Suppressor macrophage (primary cell): ENCODE results near the gene BACE1.

Experiments
- DNase-seq, 4 experiments: peaks; one replicate each; pipeline ENCODE4 v3.0.0-alpha.2; 2020 to 2022

BACE1 gene

GRCh38 chr11:117309310-117309709 is 6.7 kb downstream of the BACE1 start:
- no peak for DNase-seq

GRCh38 chr11:117305145-117305544 is 10.9 kb downstream of the BACE1 start:
- DNase-seq: no peak

- peak in 2 of 4 experiments; percentile 45 to 47 for DNase-seq
Observed at GRCh38 chr11:117303646-117304315, 12.3 kb downstream of the BACE1 start.

DNA sequence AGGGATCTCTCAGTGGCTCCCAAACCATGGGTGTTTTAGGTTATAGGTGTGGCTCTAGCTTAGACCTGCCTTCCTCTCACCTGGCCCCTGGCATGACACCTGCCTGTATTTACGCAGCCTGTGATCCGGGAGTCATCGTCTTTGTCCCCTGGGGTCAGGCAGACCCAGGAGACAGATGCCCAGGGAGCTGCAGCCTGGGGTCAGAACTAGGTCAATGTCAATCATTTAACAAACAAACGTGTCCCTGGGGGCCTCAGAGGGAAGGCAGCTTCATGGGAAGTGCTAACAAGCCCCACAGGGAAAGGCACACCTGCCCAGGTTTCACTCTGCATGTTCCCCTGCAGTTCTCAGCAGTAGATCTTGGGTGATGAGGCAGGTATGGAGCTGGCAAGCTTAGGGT is 13.0 kb downstream of the BACE1 start:
- no peak for DNase-seq

DNA sequence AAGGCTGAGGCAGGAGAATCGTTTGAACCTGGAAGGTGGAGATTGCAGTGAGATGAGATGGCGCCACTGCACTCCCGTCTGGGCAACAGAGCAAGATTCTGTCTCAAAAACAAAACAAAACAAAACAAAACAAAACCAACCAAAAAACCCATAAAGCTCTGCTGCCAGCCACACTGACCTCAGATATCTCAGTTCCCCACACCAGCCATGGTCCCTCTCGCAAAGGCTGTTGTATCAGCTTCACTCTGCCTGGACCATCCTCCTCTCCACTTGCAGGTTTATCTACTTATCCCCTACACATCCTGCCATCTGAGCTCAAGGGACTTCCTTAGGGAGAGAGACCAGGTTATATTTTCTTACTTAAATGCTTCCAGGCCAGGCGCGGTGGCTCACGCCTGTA is 13.8 kb downstream of the BACE1 start:
- no peak for DNase-seq

DNA sequence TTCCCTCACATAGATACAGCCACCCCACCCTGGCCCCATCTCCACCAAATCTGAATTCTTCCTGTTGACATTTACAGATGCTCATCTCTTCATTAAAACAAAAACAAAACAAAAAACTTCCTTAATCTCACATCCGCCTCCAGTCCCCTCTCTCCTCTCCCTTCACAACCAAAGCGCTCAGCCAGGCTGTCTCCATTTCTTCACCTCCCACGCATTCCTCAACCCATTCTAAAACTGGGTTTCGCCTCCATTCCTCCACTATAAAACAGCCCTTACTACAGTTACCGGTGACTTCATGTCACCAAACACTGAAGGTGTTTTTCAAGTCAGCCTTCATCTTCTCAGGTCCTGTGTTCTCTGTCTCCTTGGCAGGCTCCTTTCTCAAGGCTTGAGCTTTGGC is 15.3 kb downstream of the BACE1 start:
- peak in 1 of 4 experiments; percentile 12 for DNase-seq

- DNase-seq: no peak
Observed at GRCh38 chr11:117300283-117300663, 15.8 kb downstream of the BACE1 start.

DNA sequence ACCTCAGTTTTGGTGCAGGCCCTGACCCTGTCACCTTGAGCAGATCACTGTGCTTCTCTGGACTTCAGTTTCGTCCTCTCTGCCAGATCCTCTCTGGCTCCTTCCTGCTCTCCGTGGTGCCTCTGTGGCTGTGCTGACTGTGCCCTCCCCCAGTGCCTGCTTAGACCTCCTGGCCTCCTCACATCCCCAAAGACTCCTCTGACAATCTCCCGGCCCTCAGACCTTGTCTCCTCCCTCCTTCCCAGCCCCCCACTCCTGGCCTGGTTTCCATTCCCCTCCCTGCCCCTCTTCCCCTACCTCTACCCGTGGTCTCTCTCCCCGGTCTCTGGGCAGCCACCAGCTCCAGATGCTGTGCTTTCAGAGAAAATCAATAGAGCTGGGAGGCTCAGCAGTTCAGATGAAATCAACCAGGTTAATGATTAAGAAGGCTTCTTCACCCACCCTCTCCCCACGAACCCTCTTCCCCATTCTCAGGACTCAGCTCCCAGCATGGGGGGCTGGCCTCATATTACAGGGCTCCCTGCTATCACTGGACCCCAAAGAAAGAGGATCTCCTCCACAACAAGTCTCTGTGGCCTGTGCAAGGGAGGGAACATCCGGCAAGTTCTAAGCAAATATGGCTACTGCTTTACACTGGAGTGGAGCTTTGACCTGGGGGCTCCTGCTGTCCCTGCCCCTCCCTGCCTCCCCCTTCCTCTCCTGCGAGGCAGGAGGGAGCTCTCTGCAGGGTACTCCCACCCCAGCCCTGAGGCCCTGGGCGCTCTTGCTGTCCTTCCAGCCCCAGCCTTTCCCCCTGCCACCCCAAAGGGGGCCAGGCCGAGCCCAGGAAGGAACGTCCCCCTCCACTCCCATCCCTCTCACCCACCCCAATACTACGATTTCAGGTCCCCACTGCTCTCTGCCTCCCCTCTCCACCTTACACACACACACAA is 16.4 kb downstream of the BACE1 start:
- DNase-seq: no peak

DNA sequence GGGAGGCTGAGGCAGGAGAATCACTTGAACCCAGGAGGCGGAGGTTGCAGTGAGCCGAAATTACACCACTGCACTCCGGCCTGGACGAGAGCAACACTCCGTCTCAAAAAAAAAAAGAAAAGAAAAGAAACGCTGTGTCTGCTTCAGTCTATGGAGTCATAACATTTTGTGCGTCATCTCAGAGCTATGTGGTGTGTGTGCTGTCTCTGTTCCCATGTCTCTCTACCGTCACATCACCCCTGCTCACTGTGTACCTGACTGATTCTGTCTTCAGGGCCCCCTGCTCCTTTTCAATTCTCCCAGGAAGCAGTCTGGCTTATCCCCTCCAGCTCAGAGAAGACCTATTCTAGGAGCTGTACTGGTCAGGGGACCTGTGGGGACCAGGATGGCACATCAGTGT is 17.9 kb downstream of the BACE1 start:
- no peak for DNase-seq

DNA sequence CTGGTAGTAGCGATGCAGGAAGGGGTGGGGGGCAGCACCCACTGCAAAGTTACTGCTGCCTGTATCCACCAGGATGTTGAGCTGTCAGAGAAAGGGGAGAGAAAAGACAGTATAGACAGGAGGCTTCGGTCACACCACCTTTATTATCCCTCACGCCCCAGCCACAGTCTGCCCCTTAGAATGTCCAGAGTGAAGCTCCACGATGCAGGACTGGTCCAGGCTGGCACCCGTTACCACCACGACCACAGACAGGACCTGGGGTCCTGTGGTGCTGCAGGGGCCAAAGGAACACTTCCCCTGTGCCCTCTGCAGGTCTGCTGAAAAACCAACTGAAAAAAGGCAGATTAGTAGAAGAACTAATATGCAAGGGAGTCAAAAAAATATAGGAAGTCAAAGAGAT is 19.2 kb downstream of the BACE1 start:
- DNase-seq: no peak

DNA sequence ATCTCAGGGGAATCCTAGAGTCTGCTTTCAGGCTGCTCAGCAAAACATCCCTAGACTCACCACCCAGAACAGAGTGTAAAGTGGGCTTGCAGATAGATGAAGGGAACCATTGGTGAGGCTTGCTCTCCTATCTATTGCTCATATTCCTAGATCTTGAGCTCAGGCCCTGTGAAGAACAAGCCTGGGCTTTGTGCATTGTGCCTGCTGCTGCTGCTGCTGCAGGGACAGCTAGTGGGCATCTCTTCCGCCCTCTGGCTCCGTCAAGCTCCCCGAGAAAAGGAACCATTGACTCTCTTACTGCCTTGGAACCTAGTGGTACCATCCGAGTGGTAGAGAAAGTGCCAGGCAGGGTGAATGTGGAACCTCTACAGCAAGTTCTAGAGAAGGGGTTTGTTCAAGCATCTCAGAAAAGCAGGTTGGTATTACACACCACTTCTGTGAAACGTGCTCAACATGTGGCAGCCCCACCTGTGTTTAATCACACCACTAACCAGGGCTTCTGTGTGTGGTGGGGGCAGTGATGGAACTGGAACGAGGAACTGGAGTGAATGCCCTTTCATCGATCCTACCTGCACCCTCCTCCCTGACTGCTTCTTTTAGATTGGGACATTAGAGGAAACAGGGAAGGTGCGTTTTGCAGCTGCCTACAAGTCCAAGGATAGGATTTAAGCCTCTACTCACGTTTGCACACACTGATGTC is 20.5 kb downstream of the BACE1 start:
- no peak for DNase-seq

DNA sequence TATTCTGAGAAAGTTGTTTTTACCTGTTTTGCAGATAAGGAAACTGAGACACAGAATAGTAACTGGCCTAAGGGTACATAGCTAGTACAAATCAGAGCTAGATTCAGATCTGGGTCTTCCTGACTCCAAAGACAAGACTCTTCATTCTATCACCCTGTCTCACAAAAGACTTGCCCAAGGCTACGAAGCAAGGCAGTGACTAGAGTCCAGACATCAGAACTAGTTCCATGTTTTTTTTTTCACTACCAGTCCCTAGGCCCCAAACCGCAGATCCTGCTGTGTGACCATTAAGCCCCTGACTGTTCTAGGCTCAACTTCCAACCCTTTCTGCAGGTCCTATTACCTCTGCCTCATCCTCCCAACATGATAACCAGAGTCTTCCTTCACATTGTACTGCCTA is 23.4 kb downstream of the BACE1 start:
- DNase-seq: no peak

DNA sequence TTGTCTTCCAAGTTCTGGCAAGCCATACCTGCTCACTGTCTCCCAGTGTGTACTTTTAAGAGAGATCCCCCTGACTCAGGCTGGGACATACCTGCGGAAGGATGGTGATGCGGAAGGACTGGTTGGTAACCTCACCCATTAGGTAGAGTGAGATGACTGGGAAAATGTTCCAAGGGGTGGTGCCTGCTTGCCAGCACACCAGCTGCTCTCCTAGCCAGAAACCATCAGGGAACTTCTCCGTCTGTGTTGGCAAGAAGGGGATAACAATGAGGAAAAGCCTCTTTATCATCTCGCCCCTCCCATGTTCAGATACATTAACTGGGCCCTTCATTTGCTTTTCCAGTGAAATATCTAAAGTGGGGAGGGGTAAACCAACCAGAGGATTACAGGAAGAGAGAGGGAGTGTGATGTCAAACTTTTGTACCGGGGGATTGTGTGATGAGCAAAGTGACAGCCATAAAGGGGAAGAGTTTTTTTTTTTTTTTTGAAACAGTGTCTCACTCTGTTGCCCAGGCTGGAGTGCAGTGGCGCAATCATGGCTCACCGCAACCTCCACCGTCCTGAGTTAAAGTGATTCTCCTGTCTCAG is 25.2 kb downstream of the BACE1 start, which contains the start of gene BACE1-AS:
Gene BACE1-AS, plus strand, starts transcription at position 538 of the 588 bp plus-strand sequence.
- DNase-seq: no peak

GRCh38 chr11:117289795-117290194 is 26.3 kb downstream of the BACE1 start:
- DNase-seq: no peak

DNA sequence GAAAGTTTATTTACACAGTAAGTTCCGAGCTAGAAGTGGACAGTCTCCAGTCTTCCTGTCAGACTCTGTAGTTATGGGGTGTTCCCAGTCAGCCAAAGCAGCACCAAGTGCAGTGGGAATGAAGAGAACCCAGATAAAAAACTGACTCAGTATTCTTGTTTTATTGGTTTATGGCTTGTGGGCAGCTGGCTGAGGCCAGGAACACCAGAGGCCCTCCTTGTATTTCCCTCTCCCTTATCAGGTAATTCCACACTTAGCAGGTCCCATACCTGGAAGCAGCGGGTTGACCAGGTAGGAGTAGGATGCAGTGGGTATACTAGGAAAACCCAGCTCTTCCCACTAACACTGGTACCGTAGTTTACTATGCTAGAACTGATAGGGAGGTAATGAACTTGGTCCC is 28.4 kb downstream of the BACE1 start:
- no peak for DNase-seq

DNA sequence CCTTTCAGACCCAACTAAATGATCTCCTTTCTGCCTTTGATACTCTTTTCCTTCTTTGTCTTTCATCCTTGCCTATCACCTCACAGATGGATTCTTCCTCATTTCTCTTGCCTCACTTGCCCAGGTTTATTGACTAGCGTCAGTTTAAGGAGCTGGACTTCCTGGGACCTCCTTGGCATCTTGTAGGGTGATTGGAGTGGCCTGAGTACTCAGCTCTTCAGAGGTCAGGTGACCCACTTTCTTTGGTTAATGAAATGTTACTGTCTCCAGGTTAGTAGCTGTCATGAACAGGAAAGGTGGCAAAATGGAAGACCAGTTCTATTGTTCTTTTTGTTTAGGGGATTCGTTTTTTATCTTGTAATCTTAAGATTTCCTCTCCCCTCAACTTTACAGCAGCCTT is 29.5 kb downstream of the BACE1 start:
- DNase-seq: no peak

- DNase-seq: no peak
Observed at GRCh38 chr11:117284053-117284452, 32.0 kb downstream of the BACE1 start.

DNA sequence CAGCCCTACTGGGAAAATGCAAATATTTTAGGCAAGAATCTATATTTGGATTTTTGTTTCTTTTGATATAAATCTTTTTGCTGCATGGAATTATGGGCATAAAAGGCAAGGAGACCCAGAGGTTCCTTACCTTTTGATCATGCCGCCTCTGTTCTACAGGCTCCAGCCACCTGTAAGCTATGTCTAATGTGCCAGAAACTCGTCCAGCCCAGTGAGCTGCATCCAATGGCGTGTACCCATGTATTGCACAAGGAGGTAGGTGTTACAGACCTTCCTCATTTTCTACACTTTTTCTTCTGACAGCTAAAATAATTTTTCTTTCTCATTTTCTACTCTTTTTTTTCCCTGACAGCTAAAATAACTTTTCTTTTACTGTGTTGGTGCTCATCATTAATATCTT is 33.1 kb downstream of the BACE1 start:
- no peak for DNase-seq

- no peak for DNase-seq
Observed at GRCh38 chr11:117281869-117282268, 34.2 kb downstream of the BACE1 start.

GRCh38 chr11:117281159-117281558 is 34.9 kb downstream of the BACE1 start:
- DNase-seq: no peak

DNA sequence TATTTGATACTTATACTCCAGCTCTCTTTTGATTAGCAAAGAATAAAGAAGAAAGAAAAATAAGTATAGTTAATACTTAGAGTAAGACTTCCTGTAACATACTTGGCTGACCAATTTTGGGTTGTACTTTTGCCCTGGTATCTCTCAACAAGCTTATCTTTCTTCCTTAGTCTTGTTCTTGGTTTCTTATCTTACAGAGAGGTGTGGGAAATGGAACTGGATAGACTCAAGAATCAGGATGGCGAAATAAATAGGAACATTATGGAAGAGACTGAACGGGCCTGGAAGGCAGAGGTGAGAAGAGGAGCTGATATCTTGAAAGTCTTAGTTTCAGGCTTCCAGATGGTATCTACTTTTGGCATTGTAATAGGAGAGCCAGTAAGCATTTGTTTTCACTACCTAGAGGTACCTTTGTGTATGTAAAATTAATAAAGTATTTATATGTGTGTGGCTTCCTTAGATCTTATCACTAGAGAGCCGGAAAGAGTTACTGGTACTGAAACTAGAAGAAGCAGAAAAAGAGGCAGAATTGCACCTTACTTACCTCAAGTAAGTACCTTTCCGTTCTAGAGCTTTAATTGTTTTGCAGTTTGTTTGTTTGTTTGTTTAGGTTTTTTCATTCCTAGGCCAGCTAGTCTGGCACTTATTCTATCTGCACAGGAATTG is 36.2 kb downstream of the BACE1 start:
- no peak for DNase-seq

DNA sequence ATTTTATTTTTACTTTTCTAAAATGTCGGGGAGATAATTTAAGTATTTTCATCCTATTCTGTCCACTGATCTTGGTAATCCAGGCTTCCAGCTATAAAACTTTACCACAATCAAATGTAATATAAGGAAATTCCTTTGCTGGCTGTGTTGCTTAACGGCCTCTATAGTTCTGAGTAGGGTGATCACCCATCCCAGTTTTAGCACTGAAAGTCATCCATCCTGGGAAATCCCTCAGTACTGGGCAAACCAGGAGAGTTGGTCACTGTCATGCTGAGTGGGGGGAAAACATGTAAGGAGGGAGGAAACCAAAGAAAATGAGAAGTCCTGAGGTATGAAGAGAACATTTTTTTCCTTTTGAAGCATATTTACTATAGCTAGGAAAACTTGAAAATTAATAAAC is 37.7 kb downstream of the BACE1 start:
- DNase-seq: no peak
